A673 (cell line): ENCODE data around the gene SBF2. TPM values are rescaled to one million over a fixed set of nuclear protein-coding genes. Genes with fewer than 3 reads are reported as not detected.
"Not testable (repeated sequence)": the region's sequence is repeated elsewhere in the genome, so short reads cannot be mapped to it uniquely, and the experiment has no call there.

ENCODE experiments used
- BruUV-seq: library from RNA; stranded (reverse); fragments of 400-500 nt; replicated peaks from 2 replicates; lab custom pipeline; 2021; lab: Mats Ljungman, UMichigan
- CTCF ChIA-PET: fragments of 300-600 bp; sonication (Branson Sonifier 250); formaldehyde crosslinking; loops from one replicate; lab custom pipeline; 2022; ENCODE audit warnings: antibody characterized with exemption; lab: Charles Lee
- POLR2A ChIA-PET: fragments of 300-600 bp; sonication (Branson Sonifier 250); formaldehyde crosslinking; loops from one replicate; lab custom pipeline; 2022; ENCODE audit warnings: antibody characterized with exemption; ENCODE audit not compliant: low non-redundant PET; lab: Charles Lee
- DNase-seq: peaks from one replicate; pipeline ENCODE4 v3.0.0-alpha.2; 2015; ENCODE audit warnings: low spot score
- H3K27ac ChIP-seq: fragments of 200-600 bp; sonication (generic); 2 replicates; pipeline ENCODE4 v1.5.1; 2016; ENCODE audit warnings: mixed run types, low read depth, mild to moderate bottlenecking, mixed read lengths, antibody characterized with exemption, low read length; ENCODE audit not compliant: poor library complexity, severe bottlenecking
- H3K27me3 ChIP-seq: fragments of 200-600 bp; sonication (generic); replicated peaks from 2 replicates; pipeline ENCODE4 v1.6.1; 2017; ENCODE audit warnings: mixed run types, low read depth, mild to moderate bottlenecking, mixed read lengths, antibody characterized with exemption, low read length; ENCODE audit not compliant: insufficient read depth, poor library complexity
- H3K36me3 ChIP-seq: fragments of 200-600 bp; sonication (generic); 2 replicates; pipeline ENCODE4 v1.6.1; 2016; ENCODE audit warnings: mixed run types, mild to moderate bottlenecking, mixed read lengths, antibody characterized with exemption, low read length; ENCODE audit not compliant: insufficient read depth, poor library complexity, severe bottlenecking
- H3K4me1 ChIP-seq: fragments of 200-600 bp; sonication (generic); 2 replicates; pipeline ENCODE4 v1.6.1; 2017; ENCODE audit warnings: mixed run types, mild to moderate bottlenecking, mixed read lengths, antibody characterized with exemption, low read length; ENCODE audit not compliant: insufficient read depth, poor library complexity, severe bottlenecking
- H3K4me3 ChIP-seq: fragments of 200-600 bp; sonication (generic); 2 replicates; pipeline ENCODE4 v1.5.1; 2016; ENCODE audit warnings: low read depth, mixed run types, mild to moderate bottlenecking, mixed read lengths, low read length; ENCODE audit not compliant: poor library complexity, severe bottlenecking
- H3K9me3 ChIP-seq: fragments of 200-600 bp; sonication (generic); 2 replicates; pipeline ENCODE4 v1.6.1; 2016; ENCODE audit warnings: mixed run types, low read depth, mild to moderate bottlenecking, mixed read lengths, antibody characterized with exemption, low read length; ENCODE audit not compliant: poor library complexity, severe bottlenecking
- EZH2 ChIP-seq: fragments of 200-600 bp; sonication (generic); IDR thresholded peaks from 2 replicates; pipeline ENCODE4 v1.6.1; 2017; ENCODE audit warnings: borderline replicate concordance, low read depth, mild to moderate bottlenecking, mixed read lengths, antibody characterized with exemption, low read length; ENCODE audit not compliant: poor library complexity, severe bottlenecking
- intact Hi-C: fragments of 100-400 bp; cut with micrococcal nuclease; formaldehyde crosslinking; loops from one replicate; pipeline ENCODE4 v1.10.0; 2022; ENCODE audit not compliant: unreplicated experiment
- total RNA-seq: library from RNA; stranded (reverse); gene quantifications from 2 replicates; pipeline ENCODE4 v1.2.3, GENCODE V29; 2021
- TF ChIP-seq, protein P1 (sequence below): fragments of 300-800, 200-600 bp; sonication (generic); conservative IDR thresholded peaks from 2 replicates; pipeline ENCODE4 v1.5.1; 2017; ENCODE audit warnings: low read depth, mild to moderate bottlenecking, antibody characterized with exemption, low read length, moderate library complexity, mixed read lengths

SBF2 gene
- total RNA-seq, 1 experiment from 2014 or later, result 31.8 TPM

DNA sequence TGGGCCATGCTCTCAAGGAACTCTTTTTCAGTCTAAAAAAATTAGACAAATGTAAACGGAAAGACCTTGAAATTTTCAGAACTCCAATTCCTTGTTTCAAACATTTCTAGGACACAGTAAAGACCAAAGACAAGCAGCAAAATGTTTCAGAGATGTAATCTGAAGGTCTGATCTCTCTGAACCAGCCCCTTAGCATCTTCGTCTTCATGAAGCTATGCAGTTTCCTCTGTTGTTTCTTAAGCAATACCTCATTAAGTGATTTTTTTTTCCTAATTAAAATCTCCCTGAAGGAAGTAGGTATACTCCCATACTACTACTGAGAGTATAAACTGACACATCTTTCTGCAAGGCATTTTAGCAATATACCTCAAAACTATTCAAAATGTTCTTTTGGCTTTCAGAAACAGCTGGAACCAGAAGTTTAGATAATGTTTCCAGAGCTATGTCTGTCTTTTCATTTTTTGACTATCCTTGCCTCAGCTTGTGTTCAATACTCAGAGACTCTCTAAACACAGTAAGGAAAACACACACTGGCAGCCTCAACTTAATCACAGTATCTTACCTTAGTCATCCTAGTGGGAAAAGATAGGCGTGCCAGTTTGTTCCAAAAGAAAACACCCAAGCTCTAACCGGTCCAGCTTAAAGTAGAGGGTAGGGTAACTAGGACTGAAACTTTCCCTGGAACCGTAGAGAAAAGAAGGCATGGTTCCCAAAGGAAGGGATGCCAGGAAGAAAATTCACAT, 25.1 kb downstream of the SBF2 start:
- Histone ChIP-seq H3K27me3 (no peaks in the 10 kb centered on the region), H3K9me3 (no peaks in the 10 kb centered on the region), H3K27ac (no peak overlapping the region), H3K36me3 (no peaks in the 10 kb centered on the region), H3K4me3 (no peak overlapping the region), H3K4me1 (no peaks in the 10 kb centered on the region)
- TF ChIP-seq, protein P1, sequence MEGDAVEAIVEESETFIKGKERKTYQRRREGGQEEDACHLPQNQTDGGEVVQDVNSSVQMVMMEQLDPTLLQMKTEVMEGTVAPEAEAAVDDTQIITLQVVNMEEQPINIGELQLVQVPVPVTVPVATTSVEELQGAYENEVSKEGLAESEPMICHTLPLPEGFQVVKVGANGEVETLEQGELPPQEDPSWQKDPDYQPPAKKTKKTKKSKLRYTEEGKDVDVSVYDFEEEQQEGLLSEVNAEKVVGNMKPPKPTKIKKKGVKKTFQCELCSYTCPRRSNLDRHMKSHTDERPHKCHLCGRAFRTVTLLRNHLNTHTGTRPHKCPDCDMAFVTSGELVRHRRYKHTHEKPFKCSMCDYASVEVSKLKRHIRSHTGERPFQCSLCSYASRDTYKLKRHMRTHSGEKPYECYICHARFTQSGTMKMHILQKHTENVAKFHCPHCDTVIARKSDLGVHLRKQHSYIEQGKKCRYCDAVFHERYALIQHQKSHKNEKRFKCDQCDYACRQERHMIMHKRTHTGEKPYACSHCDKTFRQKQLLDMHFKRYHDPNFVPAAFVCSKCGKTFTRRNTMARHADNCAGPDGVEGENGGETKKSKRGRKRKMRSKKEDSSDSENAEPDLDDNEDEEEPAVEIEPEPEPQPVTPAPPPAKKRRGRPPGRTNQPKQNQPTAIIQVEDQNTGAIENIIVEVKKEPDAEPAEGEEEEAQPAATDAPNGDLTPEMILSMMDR, result no peak
- TF ChIP-seq EZH2, result no peak
- ChIA-PET CTCF (no interaction called here), POLR2A (no interaction called here)
- intact Hi-C loops, result no loop called here
- DNase-seq, result no peak
- BruUV-seq, result no TSS peak

DNA sequence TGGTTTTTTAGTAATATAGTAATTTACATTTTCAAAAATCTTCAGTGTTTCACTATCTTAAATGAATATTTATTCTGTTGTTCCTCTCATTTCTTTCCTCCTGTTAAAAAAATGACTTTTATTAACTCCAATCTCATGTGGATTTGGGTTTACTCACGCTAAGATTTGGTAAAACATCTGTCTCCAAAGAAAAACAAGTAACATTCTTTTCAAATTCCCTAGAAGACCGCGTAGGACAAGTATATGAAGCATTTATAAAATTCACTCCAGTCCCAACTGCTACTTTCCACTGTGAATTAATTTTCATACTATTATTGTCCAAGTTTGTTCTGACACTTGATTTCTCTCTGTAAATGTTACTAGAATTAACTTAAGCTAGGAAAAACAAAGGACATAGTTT, 26.2 kb downstream of the SBF2 start:
- no peak for TF ChIP-seq EZH2
- TF ChIP-seq, protein P1, result no peak
- intact Hi-C loops, result no loop called here
- Histone ChIP-seq H3K4me1 (no peaks in the 10 kb centered on the region), H3K9me3 (no peaks in the 10 kb centered on the region), H3K4me3 (no peak overlapping the region), H3K27me3 (no peaks in the 10 kb centered on the region), H3K27ac (no peak overlapping the region), H3K36me3 (no peaks in the 10 kb centered on the region)
- ChIA-PET CTCF (no interaction called here), POLR2A (no interaction called here)
- DNase-seq, result no peak
- BruUV-seq, result no TSS peak

DNA sequence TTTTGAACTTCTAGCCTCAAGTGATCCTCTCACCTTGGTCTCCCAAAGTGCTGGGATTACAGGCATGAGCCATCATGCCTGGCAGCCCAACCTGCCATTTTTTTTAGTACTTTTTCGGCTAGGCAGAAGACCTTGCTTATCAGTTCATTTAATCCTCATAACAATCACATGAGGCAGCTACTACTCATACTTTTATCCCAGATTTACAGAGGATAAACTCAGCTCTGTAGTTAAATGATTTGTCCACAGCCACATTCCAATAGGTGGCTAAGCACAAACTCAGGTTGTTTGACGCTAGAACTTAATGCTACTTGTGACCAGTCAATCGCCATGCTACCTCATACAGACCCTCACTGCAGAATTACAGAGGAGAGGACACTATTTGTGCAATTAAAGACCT, 28.1 kb downstream of the SBF2 start:
- DNase-seq, result no peak
- POLR2A ChIA-PET, result no interaction called here

DNA sequence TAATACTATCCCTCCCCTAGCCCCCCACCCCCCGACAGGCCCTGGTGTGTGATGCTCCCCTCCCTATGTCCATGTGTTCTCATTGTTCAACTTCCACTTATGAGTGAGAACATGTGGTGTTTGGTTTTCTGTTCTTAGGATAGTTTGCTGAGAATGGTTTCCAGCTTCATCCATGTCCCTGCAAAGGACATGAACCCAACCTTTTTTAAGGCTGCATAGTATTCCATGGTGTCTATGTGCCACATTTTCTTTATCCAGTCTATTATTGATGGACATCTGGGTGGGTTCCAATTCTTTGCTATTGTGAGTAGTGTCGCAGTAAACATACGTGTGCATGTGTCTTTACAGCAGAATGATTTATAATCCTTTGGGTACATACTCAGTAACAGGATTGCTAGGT, 29.3 kb downstream of the SBF2 start:
- H3K36me3 ChIP-seq, H3K4me1 ChIP-seq, POLR2A ChIA-PET, H3K27me3 ChIP-seq, intact Hi-C loops, DNase-seq, H3K9me3 ChIP-seq, H3K4me3 ChIP-seq, H3K27ac ChIP-seq, BruUV-seq, CTCF ChIA-PET: not testable (repeated sequence)

More for the DNA sequence above, 28.1 kb downstream of the SBF2 start:
- no TSS peak for BruUV-seq
- Histone ChIP-seq H3K27ac (no peak overlapping the region), H3K36me3 (no peaks in the 10 kb centered on the region), H3K27me3 (no peaks in the 10 kb centered on the region), H3K4me3 (no peak overlapping the region), H3K4me1 (peaks cover 5% of the 10 kb centered on the region), H3K9me3 (no peaks in the 10 kb centered on the region)
- intact Hi-C loops, result no loop called here
- CTCF ChIA-PET, result interaction anchor here (0.6 kb wide), 1 partner anchor 549 kb away, joined by 3 read pairs; no protein-coding TSS in a partner anchor
- no peak for TF ChIP-seq EZH2
- TF ChIP-seq, protein P1, result no peak
